Fibroblast of skin of back (primary cell): ENCODE results near the gene TSTD2. TPM values are rescaled to one million over a fixed set of nuclear protein-coding genes. Genes with fewer than 3 reads are reported as not detected.

ENCODE experiments used
- DNase-seq: peaks from one replicate; pipeline ENCODE4 v3.0.0-alpha.2; 2013
- polyA plus RNA-seq, 2 experiments: library from polyadenylated mRNA; unstranded; fragments of 120-200 nt; gene quantifications; one replicate each; pipeline ENCODE4 v1.2.1, GENCODE V29; 2013; ENCODE audit not compliant: insufficient read length in 2 of 2

TSTD2 gene
- 14.9 TPM for polyA plus RNA-seq (2013, experiment 1 of 2; ENCODE audit: insufficient read length)
- polyA plus RNA-seq (2013, experiment 2 of 2; ENCODE audit: insufficient read length): 10.9 TPM

GRCh38 chr9:97632985-97633858 is at the start of gene TSTD2, which contains the start of gene NCBP1:
TSS of gene TSTD2 (minus strand) at chr9:97633368. CDS start at chr9:97627562, 5,806 bp downstream.
TSS of gene NCBP1 (plus strand) at chr9:97633821. CDS start at chr9:97633882, 61 bp downstream.
- peak; percentile 99 for DNase-seq

- no peak for DNase-seq
Observed at GRCh38 chr9:97682242-97682641, 49.1 kb upstream of the TSTD2 start.

- no peak for DNase-seq
Observed at GRCh38 chr9:97675655-97676054, 42.5 kb upstream of the TSTD2 start.

GRCh38 chr9:97673922-97674321 is 40.8 kb upstream of the TSTD2 start:
- DNase-seq: no peak

GRCh38 chr9:97672403-97672802 is 39.2 kb upstream of the TSTD2 start:
- no peak for DNase-seq

GRCh38 chr9:97670586-97670985 is 37.4 kb upstream of the TSTD2 start:
- DNase-seq: no peak

- DNase-seq: no peak
Observed at GRCh38 chr9:97668485-97668884, 35.3 kb upstream of the TSTD2 start.

GRCh38 chr9:97666907-97667686 is 33.9 kb upstream of the TSTD2 start:
- DNase-seq: no peak

GRCh38 chr9:97665742-97666141 is 32.6 kb upstream of the TSTD2 start:
- DNase-seq: no peak

GRCh38 chr9:97660847-97661246 is 27.7 kb upstream of the TSTD2 start:
- DNase-seq: no peak

- no peak for DNase-seq
Observed at GRCh38 chr9:97660340-97660739, 27.2 kb upstream of the TSTD2 start.

GRCh38 chr9:97659771-97660170 is 26.6 kb upstream of the TSTD2 start:
- DNase-seq: no peak

- no peak for DNase-seq
Observed at GRCh38 chr9:97658707-97659106, 25.5 kb upstream of the TSTD2 start.

- no peak for DNase-seq
Observed at GRCh38 chr9:97651646-97652045, 18.5 kb upstream of the TSTD2 start.

GRCh38 chr9:97647996-97648395 is 14.8 kb upstream of the TSTD2 start:
- DNase-seq: no peak

- DNase-seq: no peak
Observed at GRCh38 chr9:97645720-97646119, 12.6 kb upstream of the TSTD2 start.

GRCh38 chr9:97640325-97640724 is 7.2 kb upstream of the TSTD2 start:
- no peak for DNase-seq

- DNase-seq: no peak
Observed at GRCh38 chr9:97638666-97639065, 5.5 kb upstream of the TSTD2 start.

- no peak for DNase-seq
Observed at GRCh38 chr9:97636903-97637302, 3.7 kb upstream of the TSTD2 start.

- DNase-seq: no peak
Observed at GRCh38 chr9:97635026-97635425, 1.9 kb upstream of the TSTD2 start.

GRCh38 chr9:97633859-97634490 is 807 bp upstream of the TSTD2 start:
- no peak for DNase-seq

GRCh38 chr9:97632248-97632984 is 752 bp downstream of the TSTD2 start:
- DNase-seq: peak; percentile 79
